Heart left ventricle (tissue), 16 donors: ENCODE results near the gene ARAP1. TPM values are rescaled to one million over a fixed set of nuclear protein-coding genes. Genes with fewer than 3 reads are reported as not detected.

ENCODE experiments used
- ATAC-seq, 4 donors: fragments of 200-7000 bp; cut with Tn5 transposase; one replicate each; pipeline ENCODE4 v1.9.1; 2020 to 2022; ENCODE audit warnings: moderate library complexity in 4 of 4, mild to moderate bottlenecking in 3 of 4, moderate number of reproducible peaks in 1 of 4
- DNase-seq, 5 donors: peaks; one replicate each; pipeline ENCODE4 v3.0.0-alpha.2; 2020
- H3K27ac ChIP-seq, 12 donors: fragments of 200-600 bp; sonication (generic) in 4 of 12; one replicate each; pipeline versions ENCODE4 v1.5.0 to v1.8.0; 2016 to 2022; ENCODE audit warnings: mild to moderate bottlenecking in 2 of 12
- H3K27me3 ChIP-seq, 9 donors: fragments of 200-600 bp; sonication (generic) in 2 of 9; one replicate each; pipeline versions ENCODE4 v1.5.1 to v1.8.0; 2016 to 2022; ENCODE audit warnings: mild to moderate bottlenecking in 3 of 9
- H3K36me3 ChIP-seq, 9 donors: fragments of 200-600 bp; sonication (generic) in 2 of 9; one replicate each; pipeline versions ENCODE4 v1.5.0 to v1.8.0; 2018 to 2022; ENCODE audit warnings: mild to moderate bottlenecking in 2 of 9
- H3K4me1 ChIP-seq, 12 donors: fragments of 200-600 bp; sonication (generic) in 4 of 12; one replicate each; pipeline versions ENCODE4 v1.5.0 to v1.8.0; 2016 to 2022; ENCODE audit warnings: mild to moderate bottlenecking in 3 of 12
- H3K4me3 ChIP-seq, 12 donors: fragments of 200-600 bp; sonication (generic) in 4 of 12; one replicate each; pipeline versions ENCODE4 v1.5.0 to v1.8.0; 2017 to 2022; ENCODE audit warnings: mild to moderate bottlenecking in 9 of 12, moderate library complexity in 4 of 12
- H3K9me3 ChIP-seq, 12 donors: fragments of 200-600 bp; sonication (generic) in 4 of 12; one replicate each; pipeline versions ENCODE4 v1.5.0 to v1.8.0; 2016 to 2022; ENCODE audit warnings: mild to moderate bottlenecking in 1 of 12
- CTCF ChIP-seq, 12 donors: fragments of 200-600 bp; sonication (generic) in 4 of 12; IDR thresholded peaks; one replicate each; pipeline versions ENCODE4 v1.5.0 to v1.8.0; 2018 to 2022; ENCODE audit warnings: antibody characterized with exemption in 12 of 12, mild to moderate bottlenecking in 5 of 12
- POLR2A ChIP-seq, 2 donors: fragments of 450-650 bp; IDR thresholded peaks; one replicate each; pipeline ENCODE4 v1.6.1; 2017; ENCODE audit warnings: antibody characterized with exemption in 2 of 2, mild to moderate bottlenecking in 2 of 2, moderate library complexity in 2 of 2
- WGBS, 4 donors: extraction: QIAGEN DNeasy Blood & Tissue Kit in 2 of 4; methylation state at CpG; one replicate each; pipeline versions ENCODE4 v1.1.5 to v1.1.7; 2013 to 2018; 5-methylcytosine and 5-hydroxymethylcytosine counted together
- intact Hi-C, 10 donors: fragments of 100-400 bp; cut with DNase I; formaldehyde crosslinking; loops; one replicate each; pipeline versions ENCODE4 v1.11.1 to v1.14.2; 2022
- polyA plus RNA-seq, 2 donors: library from polyadenylated mRNA; stranded (reverse); fragments of 200-250 nt; gene quantifications; one replicate each; pipeline ENCODE4 v1.2.3, GENCODE V29; 2013
- total RNA-seq, 9 donors: library from RNA; depleted of rRNA in 2 of 9; stranded (reverse); fragments of >200 nt in 2 of 9; fragmentation: NEBNext Ultra II Directional in 3 of 9; extraction: Animal tissue kit (Norgen Biotek cat#: 25700) in 3 of 9; gene quantifications; one replicate each; pipeline versions ENCODE4 v1.1.0 to v1.2.4, GENCODE V29; 2016 to 2023
- donor health status: ischemic (EF 13 %, LVEDD 7.1; RV severe dilation, severe dysfunction).
- donor health status: healthy with polysubstance abuse.
- donor health status: DM: no; HTN: yes; CAD: no.
- donor health status: DM: no; HTN: no; CAD: no.
- donor health status: ischemic (EF 25% LVEDD 6.9; RV normal size, moderate dysfunction).
- donor health status: ischemic (EF 25% LVEDD 5.7; RV mildly dilated, moderate dysfunction).
- donor health status: healthy.
- donor health status: DM: yes; HTN: yes; CAD: no.
- donor health status: ischemic (EF 35%, LVEDD 5.7; RV mildly dilated, moderate dysfunction).
- donor health status: nonischemic (EF 11% LVEDD 7.7; RV severe dilation, severe dysfunction).
- donor health status: DM: yes; HTN: yes; CAD: no.
- donor health status: PGD.
- donor health status: ischemic (EF 29% LVEDD 5.4; RV normal size, mild dysfunction).
- donor health status: nonischemic (EF 23%, LVEDD 6.1; RV moderate dilation, normal function).

Gene ARAP1
- total and polyA plus RNA-seq, 11 donors, result 35.4 to 116 (median 43.6) TPM

GRCh38 chr11:72670041-72670440 is 82.2 kb downstream of the ARAP1 start:
- no peak for ATAC-seq
- H3K4me1 ChIP-seq, result peaks cover 0 to 22% (median 6%) of the 10 kb centered on the region in 12 donors
- peaks cover 4 to 41% (median 19%) of the 10 kb centered on the region in 9 donors for H3K27me3 ChIP-seq
- H3K27ac ChIP-seq, result no peak overlapping the region
- TF ChIP-seq POLR2A (IDR thresholded peaks at IDR 0.05) (no peak), CTCF (IDR thresholded peaks at IDR 0.05) (no peak)
- H3K4me3 ChIP-seq, result no peak overlapping the region
- no peaks in the 10 kb centered on the region for H3K36me3 ChIP-seq
- 65 to 70% (median 66%) methylated on average over 4 of the region's 4 CpGs for WGBS, 4 donors
- intact Hi-C loops, result loop anchor here in 2 of 10 donors (10.0 kb wide), 1 partner anchor 195 kb away; no protein-coding TSS in a partner anchor
- peaks cover 0 to 12% (median 2%) of the 10 kb centered on the region in 12 donors for H3K9me3 ChIP-seq
- no peak for DNase-seq

GRCh38 chr11:72669527-72669926 is 82.7 kb downstream of the ARAP1 start:
- peak in 1 of 4 donors; percentile 36 for ATAC-seq
- 39 to 46% (median 43%) methylated on average over 8 of the region's 8 CpGs for WGBS, 4 donors
- H3K9me3 ChIP-seq, result peaks cover 0 to 12% (median 2%) of the 10 kb centered on the region in 12 donors

GRCh38 chr11:72668629-72669347 is 83.4 kb downstream of the ARAP1 start:
- Histone ChIP-seq H3K27ac (no peak overlapping the region), H3K4me3 (no peak overlapping the region), H3K36me3 (no peaks in the 10 kb centered on the region), H3K9me3 (peaks cover 0 to 12% (median 2%) of the 10 kb centered on the region in 12 donors), H3K27me3 (peaks cover 0 to 29% (median 12%) of the 10 kb centered on the region in 9 donors), H3K4me1 (peaks cover 0 to 16% (median 6%) of the 10 kb centered on the region in 12 donors)
- TF ChIP-seq CTCF (IDR thresholded peaks at IDR 0.05) (no peak), POLR2A (IDR thresholded peaks at IDR 0.05) (no peak)
- 44 to 56% (median 53%) methylated on average over 7 of the region's 7 CpGs for WGBS, 4 donors
- intact Hi-C loops, result no loop called here
- ATAC-seq (peak in 2 of 4 donors; percentile 33 to 42), DNase-seq (no peak)

More at GRCh38 chr11:72669527-72669926, 82.7 kb downstream of the ARAP1 start:
- H3K4me3 ChIP-seq, result no peak overlapping the region
- no peaks in the 10 kb centered on the region for H3K36me3 ChIP-seq
- intact Hi-C loops, result no loop called here
- TF ChIP-seq POLR2A (IDR thresholded peaks at IDR 0.05), result no peak
- TF ChIP-seq CTCF (IDR thresholded peaks at IDR 0.05), result no peak
- no peak for DNase-seq
- H3K27me3 ChIP-seq, result peaks cover 1 to 36% (median 14%) of the 10 kb centered on the region in 9 donors
- H3K27ac ChIP-seq, result no peak overlapping the region
- H3K4me1 ChIP-seq, result peaks cover 0 to 22% (median 6%) of the 10 kb centered on the region in 12 donors

GRCh38 chr11:72665911-72666472 is 86.2 kb downstream of the ARAP1 start:
- Histone ChIP-seq H3K27me3 (peaks cover 0 to 11% (median 0%) of the 10 kb centered on the region in 9 donors), H3K27ac (no peak overlapping the region), H3K36me3 (no peaks in the 10 kb centered on the region), H3K4me1 (peaks cover 0 to 15% (median 6%) of the 10 kb centered on the region in 12 donors), H3K9me3 (peaks cover 0 to 12% (median 2%) of the 10 kb centered on the region in 12 donors), H3K4me3 (no peak overlapping the region)
- intact Hi-C loops, result no loop called here
- ATAC-seq, result no peak
- no peak for TF ChIP-seq POLR2A (IDR thresholded peaks at IDR 0.05)
- TF ChIP-seq CTCF (IDR thresholded peaks at IDR 0.05), result no peak
- 40 to 49% (median 43%) methylated on average over 6 of the region's 6 CpGs for WGBS, 4 donors
- DNase-seq, result no peak
